Measurements from ENCODE around the gene HEXB. TPM values are rescaled to one million over a fixed set of nuclear protein-coding genes. Genes with fewer than 3 reads are reported as not detected.

HEXB gene
- total and polyA plus RNA-seq, 2 of the 8 experiments (the other 6 are each of a cell fraction or from before 2014, with no cell fraction given), result 39.7 to 69.2 TPM

- no peak for TF ChIP-seq USF2 (IDR thresholded peaks at IDR 0.05; ENCODE audit: low read length)
- TF ChIP-seq POU5F1 (IDR thresholded peaks at IDR 0.05; ENCODE audit: low read depth, low read length), result no peak
- no peak for TF ChIP-seq FOSL1 (IDR thresholded peaks at IDR 0.05; ENCODE audit: insufficient read depth, low read depth, low read length)
- no peak for TF ChIP-seq CTBP2 (IDR thresholded peaks at IDR 0.05; ENCODE audit: borderline replicate concordance, insufficient read depth, insufficient read length, low read length)
- no peak for TF ChIP-seq BRCA1 (IDR thresholded peaks at IDR 0.05; ENCODE audit: low read depth, low read length)
Measured at GRCh38 chr5:74664551-74664950, 20.5 kb upstream of the HEXB start (continued).
